ENCODE results near the gene ZDHHC18. TPM values are rescaled to one million over a fixed set of nuclear protein-coding genes. Genes with fewer than 3 reads are reported as not detected.
A peak's percentile ranks its signal among the peaks of the same experiment; 100 is the strongest.
"Not testable (repeated sequence)": the region's sequence is repeated elsewhere in the genome, so short reads cannot be mapped to it uniquely, and the experiment has no call there.

Gene ZDHHC18
- total RNA-seq, 1 experiment from 2014 or later, result 17.4 TPM

DNA sequence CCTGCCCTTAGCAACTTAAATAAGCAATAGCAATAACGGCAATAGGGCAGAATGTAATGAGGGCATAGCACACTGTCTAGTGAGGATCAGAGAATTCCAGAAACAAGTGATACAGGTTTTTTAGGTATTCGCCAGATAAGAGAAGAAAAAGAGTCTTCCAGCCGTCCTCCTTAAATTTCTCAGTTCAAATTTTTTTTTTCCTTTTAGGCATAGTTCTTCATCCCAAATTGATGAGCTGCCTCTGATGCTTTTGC lies 36.9 kb upstream of the ZDHHC18 start:
- no peak for DNase-seq (ENCODE audit: low read depth)
- in situ Hi-C loops (cut with HindIII; ENCODE audit: low pct_unique_long_range_greater_than_20kb, low sequenced_read_pairs), result no loop called here

DNA sequence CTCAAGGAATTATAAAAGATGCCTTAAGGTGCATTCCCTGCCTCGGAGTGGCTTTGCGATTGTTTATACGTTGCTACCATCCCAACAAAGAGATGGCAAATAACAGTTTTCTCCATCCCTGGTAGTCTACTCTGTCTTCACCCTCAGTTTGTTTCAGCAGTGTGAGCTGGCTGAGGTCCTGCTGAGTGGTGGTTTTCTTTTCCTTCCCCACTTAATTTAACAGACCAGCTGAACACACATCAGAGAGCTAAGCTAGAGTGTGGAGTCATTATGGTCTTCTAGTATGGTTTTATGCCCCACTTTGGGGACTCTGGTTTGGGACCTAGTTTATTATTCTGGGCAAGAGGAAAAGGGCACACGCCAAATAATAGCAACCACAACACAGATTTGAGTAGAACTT lies 36.6 kb upstream of the ZDHHC18 start:
- no peak for DNase-seq (ENCODE audit: low read depth)
- in situ Hi-C loops (cut with HindIII; ENCODE audit: low pct_unique_long_range_greater_than_20kb, low sequenced_read_pairs), result no loop called here

DNA sequence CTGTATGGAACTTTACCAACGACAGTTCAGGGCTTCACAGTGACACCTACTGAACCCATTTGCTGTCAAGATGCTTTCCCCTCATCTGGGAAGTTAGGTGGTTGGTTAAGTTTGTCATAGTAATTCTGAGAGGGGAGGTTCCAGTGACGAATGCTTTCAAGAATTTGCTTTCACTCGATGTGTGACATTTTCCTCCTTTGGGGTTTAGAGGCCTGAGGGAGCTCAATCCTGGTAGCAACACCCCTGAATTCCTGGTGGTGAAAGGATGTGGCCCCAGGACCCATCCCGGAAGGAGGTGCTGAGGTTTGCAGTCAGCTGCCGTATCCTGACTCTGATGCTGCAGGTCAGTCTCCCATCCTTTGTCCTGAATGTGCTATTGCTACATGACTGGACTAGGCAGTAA lies 35.9 kb upstream of the ZDHHC18 start:
- DNase-seq (ENCODE audit: low read depth), result no peak
- in situ Hi-C loops (cut with HindIII; ENCODE audit: low pct_unique_long_range_greater_than_20kb, low sequenced_read_pairs), result no loop called here

DNA sequence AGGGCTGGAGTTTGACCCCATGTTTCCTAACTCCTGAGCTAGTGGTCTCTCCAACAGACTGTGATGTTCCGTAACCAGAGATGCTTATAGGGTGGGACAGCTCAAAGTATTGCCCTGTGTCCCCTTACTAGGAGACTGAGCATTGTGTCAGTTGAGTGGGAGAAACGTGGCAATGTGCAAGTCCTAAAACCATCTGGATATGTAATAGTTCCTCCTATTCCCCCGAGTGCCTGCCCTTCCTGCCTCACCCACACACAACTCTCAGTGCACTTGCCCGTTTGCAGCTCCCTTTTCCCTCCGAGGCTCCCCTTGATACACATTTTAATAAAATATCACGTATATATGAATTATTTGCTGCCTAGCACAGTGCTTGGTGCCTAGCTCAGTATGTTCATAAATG lies 35.3 kb upstream of the ZDHHC18 start:
- in situ Hi-C loops (cut with HindIII; ENCODE audit: low pct_unique_long_range_greater_than_20kb, low sequenced_read_pairs), result no loop called here
- no peak for DNase-seq (ENCODE audit: low read depth)

DNA sequence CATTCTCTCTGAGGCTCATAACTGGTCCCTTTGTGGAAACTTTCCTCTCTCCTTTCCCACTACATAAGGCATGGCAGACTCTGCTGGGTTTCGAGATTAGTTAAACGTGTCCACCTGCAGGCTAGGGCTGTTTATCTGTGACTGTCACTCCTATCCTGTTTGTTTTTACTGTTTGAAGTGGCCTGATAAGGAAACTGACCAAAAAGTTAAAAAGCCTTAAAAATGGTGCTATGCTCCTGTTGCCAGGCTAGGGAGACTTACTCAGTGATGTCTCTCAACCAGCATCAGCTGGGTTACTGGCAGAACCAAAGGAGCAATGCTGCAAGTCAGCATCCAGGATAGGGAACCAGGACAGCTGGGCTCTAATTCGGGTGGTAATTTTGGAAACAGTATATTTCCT lies 34.9 kb upstream of the ZDHHC18 start:
- no peak for DNase-seq (ENCODE audit: low read depth)
- in situ Hi-C loops (cut with HindIII; ENCODE audit: low pct_unique_long_range_greater_than_20kb, low sequenced_read_pairs), result no loop called here

DNA sequence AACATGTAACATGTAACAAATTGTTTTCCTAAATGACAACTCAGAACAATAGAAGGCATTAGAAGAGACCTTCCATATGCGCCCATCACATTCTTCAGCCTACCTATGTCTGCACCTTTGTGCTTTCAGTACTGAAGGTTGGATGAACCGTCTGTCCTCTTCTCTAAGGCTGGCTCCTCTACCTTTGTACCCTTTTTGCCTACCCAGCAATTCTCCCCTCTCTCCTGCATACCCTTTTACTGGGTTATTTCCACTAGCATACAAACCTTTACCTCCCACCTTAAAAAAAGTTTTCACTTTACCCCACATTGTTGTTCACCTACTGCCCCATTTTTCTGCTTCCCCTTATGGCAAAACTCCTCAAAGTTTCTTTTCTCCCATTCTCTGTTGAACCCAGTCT lies 33.6 kb upstream of the ZDHHC18 start:
- in situ Hi-C loops (cut with HindIII; ENCODE audit: low pct_unique_long_range_greater_than_20kb, low sequenced_read_pairs), result no loop called here
- no peak for DNase-seq (ENCODE audit: low read depth)

DNA sequence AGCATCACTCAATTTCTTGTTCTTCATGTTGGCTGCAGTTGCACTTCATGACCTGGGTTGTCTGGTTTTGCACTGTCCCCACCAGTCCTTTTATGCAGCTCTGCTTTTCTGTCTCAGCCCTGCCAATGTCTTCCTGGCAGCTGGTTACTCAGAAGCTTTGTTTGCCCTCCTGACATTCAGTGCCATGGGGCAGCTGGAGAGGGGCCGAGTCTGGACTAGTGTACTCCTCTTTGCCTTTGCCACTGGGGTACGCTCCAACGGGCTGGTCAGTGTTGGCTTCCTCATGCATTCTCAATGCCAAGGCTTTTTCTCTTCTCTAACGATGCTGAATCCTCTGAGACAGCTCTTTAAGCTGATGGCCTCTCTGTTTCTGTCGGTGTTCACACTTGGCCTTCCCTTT lies 32.1 kb upstream of the ZDHHC18 start:
- DNase-seq (ENCODE audit: low read depth), result no peak
- in situ Hi-C loops (cut with HindIII; ENCODE audit: low pct_unique_long_range_greater_than_20kb, low sequenced_read_pairs), result no loop called here

DNA sequence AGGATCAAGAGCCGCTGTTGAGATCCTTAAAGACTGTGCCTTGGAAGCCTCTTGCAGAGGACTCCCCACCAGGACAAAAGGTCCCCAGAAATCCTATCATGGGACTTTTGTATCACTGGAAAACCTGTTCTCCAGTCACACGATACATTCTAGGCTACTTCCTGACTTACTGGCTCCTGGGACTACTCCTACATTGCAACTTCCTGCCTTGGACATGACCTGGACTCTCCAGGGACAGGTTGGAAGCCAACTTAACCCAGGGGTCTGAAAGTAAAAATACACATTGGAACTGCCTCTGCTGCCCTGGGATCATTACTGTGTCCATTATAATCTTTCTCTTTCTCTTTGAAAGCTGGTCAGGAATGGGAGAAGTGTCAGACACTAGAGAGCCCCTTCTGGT lies 28.9 kb upstream of the ZDHHC18 start:
- in situ Hi-C loops (cut with HindIII; ENCODE audit: low pct_unique_long_range_greater_than_20kb, low sequenced_read_pairs), result no loop called here
- DNase-seq (ENCODE audit: low read depth), result no peak

DNA sequence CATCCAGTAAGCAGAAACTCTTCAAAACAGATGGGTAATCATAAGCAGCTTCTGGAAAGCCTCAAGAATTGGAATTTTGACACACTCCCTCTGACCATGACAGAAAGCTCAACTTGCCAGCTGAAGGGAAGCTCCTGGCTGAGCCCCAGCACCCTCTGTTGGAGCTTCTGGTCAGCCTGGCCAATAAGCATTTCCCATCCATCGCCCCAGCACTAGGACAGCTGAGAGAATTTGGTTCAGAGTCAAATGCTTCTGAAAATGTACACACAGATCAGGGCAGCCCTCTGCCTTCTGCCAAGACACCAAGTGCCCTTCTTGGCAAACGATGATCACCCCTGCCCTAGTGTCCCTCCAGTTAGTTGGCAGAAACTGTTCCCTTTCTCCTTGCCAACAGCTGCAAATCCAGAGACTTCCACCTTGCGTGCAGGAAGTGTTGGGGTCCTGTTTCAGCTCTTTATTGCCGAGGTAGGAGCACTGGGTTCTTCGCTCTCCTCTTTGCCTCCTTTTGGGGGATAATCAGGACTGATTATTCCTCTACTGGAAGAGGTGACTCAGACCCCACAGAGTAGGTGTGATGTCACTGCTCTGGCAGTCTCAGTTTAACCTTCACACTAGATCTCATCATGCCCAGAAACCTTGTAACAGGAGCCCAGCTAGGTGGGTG lies 26.9 kb upstream of the ZDHHC18 start:
- in situ Hi-C loops (cut with HindIII; ENCODE audit: low pct_unique_long_range_greater_than_20kb, low sequenced_read_pairs), result no loop called here
- no peak for DNase-seq (ENCODE audit: low read depth)

DNA sequence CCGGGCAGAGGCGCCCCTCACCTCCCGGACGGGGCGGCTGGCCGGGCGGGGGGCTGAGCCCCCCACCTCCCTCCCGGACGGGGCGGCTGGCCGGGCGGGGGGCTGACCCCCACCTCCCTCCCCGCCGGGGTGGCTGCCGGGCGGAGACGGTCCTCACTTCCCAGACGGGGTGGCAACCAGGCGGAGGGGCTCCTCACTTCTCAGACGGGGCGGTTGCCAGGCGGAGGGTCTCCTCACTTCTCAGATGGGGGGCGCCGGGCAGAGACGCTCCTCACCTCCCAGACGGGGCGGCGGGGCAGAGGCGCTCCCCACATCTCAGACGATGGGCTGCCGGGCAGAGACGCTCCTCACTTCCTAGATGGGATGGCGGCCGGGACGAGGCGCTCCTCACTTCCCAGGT lies 22.6 kb upstream of the ZDHHC18 start:
- DNase-seq (ENCODE audit: low read depth); in situ Hi-C loops (cut with HindIII; ENCODE audit: low pct_unique_long_range_greater_than_20kb, low sequenced_read_pairs): not testable (repeated sequence)

DNA sequence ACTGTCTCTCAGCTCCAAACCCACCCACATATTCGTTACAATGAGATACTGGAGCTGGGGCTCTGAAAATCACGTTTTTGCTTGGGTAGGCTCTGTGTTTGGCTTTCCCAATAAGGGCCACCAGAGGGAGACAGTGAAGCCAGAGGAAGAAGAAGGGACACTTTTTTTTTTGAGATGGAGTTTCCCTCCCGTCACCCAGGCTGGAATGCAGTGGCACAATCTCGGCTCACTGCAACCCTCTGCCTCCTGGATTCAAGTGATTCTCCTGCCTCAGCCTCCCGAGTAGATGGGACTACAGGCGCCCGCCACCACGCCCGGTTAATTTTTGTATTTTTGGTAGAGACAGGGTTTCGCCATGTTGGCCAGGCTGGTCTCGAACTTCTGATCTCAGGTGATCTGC lies 16.4 kb upstream of the ZDHHC18 start:
- peak; percentile 79 for DNase-seq (ENCODE audit: low read depth)
- in situ Hi-C loops (cut with HindIII; ENCODE audit: low pct_unique_long_range_greater_than_20kb, low sequenced_read_pairs), result not testable (repeated sequence)

DNA sequence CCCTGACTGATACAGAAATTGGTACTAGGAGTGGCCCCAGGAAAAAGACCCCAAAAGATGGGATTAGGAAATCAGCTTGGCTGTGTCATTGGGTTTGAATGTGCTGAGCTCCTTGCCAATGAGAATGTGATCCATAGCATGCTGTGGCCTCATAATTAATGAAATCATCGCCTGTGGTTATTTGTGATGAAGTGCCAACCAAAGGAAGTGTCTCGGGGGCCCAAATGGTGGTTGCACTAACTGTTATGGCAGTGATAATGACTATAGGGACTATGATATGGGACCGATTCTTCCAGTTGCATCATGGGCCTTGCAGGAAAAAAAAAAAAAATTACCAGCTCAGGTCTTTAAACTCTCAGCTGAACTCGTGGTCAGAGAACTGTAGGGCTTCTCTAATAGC lies 15.4 kb upstream of the ZDHHC18 start:
- no peak for DNase-seq (ENCODE audit: low read depth)
- in situ Hi-C loops (cut with HindIII; ENCODE audit: low pct_unique_long_range_greater_than_20kb, low sequenced_read_pairs), result no loop called here

DNA sequence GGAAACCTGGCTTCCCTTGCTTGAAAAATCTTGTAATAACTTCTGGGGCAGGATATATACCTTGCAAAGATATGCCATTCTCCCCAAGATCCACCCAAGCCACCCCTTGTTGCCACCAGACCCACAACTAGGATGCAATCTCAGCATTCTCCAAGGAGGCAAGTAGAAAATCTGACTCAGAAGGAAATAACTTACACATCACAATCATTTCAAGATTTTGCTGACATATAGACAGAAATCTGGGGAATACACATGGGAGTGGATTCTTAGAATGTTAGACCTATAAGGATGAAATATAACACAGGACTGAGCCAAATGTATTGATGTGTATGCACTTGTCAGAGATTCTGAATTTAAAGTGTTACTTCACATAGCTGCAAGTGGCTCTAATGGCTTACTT lies 14.8 kb upstream of the ZDHHC18 start:
- in situ Hi-C loops (cut with HindIII; ENCODE audit: low pct_unique_long_range_greater_than_20kb, low sequenced_read_pairs), result no loop called here
- no peak for DNase-seq (ENCODE audit: low read depth)

DNA sequence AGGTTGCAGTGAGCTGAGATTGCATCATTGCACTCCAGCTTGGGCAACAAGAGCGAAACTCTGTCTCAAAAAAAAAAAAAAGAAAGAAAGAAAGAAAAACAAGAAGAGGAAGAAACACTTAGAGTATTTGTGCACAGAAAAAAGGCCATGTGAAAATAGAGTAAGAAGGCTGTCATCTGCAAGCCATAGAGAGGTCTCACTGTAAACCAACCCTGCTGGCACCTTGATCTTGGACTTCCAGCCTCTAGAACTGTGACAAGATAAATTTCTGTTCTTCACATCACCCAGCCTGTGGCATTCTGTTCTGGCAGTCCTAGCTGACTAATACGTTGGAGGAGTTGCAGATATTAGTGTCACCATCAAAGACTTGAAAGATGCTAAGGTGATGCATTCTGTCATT lies 12.1 kb upstream of the ZDHHC18 start:
- in situ Hi-C loops (cut with HindIII; ENCODE audit: low pct_unique_long_range_greater_than_20kb, low sequenced_read_pairs), result no loop called here
- no peak for DNase-seq (ENCODE audit: low read depth)

DNA sequence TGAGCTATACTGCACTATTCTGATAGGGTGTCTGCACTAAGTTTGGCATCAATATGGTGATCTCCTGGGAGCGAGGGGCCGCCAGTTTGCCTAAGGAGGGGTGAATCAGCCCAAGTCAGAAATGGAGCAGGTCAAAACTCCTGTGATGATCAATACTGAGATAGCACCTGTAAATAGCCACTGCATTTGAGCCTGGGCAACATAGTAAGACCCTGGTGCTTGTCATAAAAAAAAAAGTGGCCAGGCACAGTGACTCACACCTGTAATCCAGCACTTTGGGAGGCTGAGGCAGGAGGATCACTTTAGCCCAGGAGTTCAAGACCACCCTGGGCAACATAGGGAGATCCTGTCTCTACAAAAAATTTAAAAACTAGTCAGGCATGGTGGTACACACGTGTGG lies 11.6 kb upstream of the ZDHHC18 start:
- in situ Hi-C loops (cut with HindIII; ENCODE audit: low pct_unique_long_range_greater_than_20kb, low sequenced_read_pairs), result no loop called here
- DNase-seq (ENCODE audit: low read depth), result no peak

DNA sequence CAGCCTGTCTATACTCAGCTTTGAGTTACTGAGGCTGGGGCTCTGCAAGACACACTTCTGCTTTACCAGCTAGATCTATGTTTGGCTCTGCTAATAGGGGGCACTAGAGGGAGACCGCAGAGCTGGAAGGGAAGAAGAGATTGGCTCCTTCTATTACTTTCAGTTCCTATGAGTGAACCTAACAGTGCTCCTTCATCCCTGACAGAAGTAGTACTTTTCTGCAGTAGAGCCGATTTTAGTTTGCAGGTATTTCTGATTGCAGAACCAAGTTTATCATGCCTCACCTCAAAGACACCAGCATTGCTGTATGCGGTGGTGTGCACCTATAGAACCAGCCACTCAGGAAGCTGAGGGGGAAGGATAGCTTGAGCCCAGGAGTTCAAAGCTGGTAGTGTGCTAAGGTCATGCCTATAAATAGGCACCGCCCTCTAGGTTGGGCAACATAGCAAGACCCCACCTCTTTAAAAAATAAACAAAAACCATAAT lies 5.7 kb upstream of the ZDHHC18 start:
- in situ Hi-C loops (cut with HindIII; ENCODE audit: low pct_unique_long_range_greater_than_20kb, low sequenced_read_pairs), result no loop called here

DNA sequence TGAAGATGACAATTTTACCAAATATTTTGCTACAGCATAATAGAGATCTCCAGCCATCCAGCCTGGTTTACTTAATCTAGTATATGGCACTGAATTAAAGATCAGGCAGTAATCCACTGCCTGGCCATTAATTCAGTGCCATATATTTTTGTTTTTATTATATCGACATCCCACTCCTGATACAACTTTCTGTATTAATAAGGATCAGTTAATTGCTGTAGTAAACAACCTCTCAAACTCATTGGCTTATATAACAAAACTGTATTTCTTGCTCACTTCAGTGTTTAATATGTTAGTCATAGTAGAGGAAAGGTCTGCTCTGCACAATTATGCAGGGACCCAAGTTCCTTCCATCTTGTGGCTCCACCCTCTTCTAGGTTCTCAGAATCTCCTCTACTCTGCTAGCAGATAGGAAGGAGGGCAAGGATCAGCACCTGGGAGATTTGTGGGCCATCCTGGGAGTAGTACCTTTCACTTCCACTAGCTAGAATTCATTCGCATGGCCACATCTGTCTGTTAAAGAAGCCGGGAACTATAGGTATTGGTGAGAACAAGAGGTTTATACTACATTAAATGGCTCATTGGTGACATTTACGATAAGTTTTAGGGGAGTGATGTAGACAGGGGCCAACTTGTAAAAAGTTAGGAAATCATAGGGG lies 3.6 kb upstream of the ZDHHC18 start:
- DNase-seq (ENCODE audit: low read depth), result no peak
- in situ Hi-C loops (cut with HindIII; ENCODE audit: low pct_unique_long_range_greater_than_20kb, low sequenced_read_pairs), result no loop called here

More for the DNA sequence above, 5.7 kb upstream of the ZDHHC18 start:
- no peak for DNase-seq (ENCODE audit: low read depth)

DNA sequence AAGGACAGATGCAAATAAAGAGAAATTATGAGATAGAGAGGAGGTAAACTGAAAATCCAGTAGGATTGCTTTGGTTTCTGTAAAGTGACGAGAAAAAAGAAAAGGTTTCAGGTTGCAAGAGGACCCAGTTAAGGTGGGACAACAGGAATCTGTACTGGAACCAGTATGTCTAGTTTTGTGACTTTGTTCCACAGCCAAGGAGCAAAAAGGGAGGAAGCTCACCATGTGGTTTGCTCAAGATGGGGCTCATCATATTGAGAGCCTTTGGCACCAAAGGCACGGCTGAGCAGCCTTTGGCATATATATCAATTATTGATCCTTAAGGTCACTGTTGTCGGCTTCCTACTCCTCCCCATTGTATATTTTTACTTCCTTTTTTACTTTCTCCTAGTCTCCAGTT lies 1.8 kb upstream of the ZDHHC18 start:
- in situ Hi-C loops (cut with HindIII; ENCODE audit: low pct_unique_long_range_greater_than_20kb, low sequenced_read_pairs), result no loop called here
- DNase-seq (ENCODE audit: low read depth), result no peak

DNA sequence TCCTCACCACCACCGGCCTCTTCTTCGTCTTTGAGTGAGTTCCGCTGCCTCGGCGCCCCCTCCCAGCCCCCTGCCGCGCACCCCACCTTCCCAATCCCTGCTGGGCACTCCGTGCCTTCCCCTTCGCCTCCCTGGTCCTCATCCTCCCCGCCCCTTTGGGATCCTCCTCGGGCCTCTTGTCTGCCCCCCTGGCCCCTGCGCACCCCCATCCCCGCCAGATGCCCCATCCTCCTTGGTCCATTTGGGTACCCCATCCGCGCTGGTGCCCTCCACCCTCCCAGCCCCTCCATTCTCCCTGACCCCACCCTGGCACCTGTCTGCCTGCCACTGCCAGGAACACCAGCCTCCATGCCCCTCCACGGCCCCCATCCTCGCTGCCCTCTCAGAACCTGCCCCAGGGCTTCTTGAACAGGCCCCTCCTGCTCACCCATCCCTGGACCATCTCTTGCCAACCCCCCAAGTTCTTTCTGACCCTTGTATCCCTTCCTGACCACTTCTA lies 667 bp downstream of the ZDHHC18 start:
- in situ Hi-C loops (cut with HindIII; ENCODE audit: low pct_unique_long_range_greater_than_20kb, low sequenced_read_pairs), result no loop called here
- no peak for DNase-seq (ENCODE audit: low read depth)

DNA sequence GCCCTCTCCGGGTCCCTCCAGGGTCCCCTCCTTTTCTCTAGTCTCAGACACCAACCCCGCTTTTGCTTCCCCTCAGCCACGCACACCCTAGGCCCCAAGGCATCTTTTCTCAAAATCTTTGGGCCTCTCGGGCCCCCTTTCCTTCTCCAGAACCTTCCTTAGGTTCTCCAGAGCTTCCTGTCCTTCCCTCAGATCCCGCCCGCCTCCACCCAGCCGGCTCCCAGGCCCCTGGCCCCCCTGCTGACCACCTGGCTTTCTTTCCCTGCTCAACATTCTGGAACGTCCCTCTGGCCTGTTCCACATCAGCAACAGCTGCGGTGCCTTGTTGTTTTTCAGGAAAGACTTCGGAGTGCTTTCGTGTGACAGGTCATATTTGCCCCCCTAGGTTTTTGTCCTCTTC lies 1.2 kb downstream of the ZDHHC18 start:
- DNase-seq (ENCODE audit: low read depth), result no peak
- in situ Hi-C loops (cut with HindIII; ENCODE audit: low pct_unique_long_range_greater_than_20kb, low sequenced_read_pairs), result no loop called here

Measured in Caki2 (cell line).